ENCODE data around the gene DDX49.
"Not testable (repeated sequence)": the region's sequence is repeated elsewhere in the genome, so short reads cannot be mapped to it uniquely, and the experiment has no call there.

DDX49 gene

GRCh38 chr19:18910801-18911436, 8.6 kb upstream of the DDX49 start:
- DNase-seq (ENCODE audit: low spot score) = no peak

GRCh38 chr19:18912933-18913332, 6.6 kb upstream of the DDX49 start:
- no peak for DNase-seq (ENCODE audit: low spot score)

GRCh38 chr19:18913466-18913865, 6.0 kb upstream of the DDX49 start:
- no peak for DNase-seq (ENCODE audit: low spot score)

- DNase-seq (ENCODE audit: low spot score) = peak; percentile 89
Measured at GRCh38 chr19:18915639-18916038, 3.9 kb upstream of the DDX49 start.

- not testable (repeated sequence) for DNase-seq (ENCODE audit: low spot score)
Measured at GRCh38 chr19:18917593-18917992, 1.9 kb upstream of the DDX49 start.

GRCh38 chr19:18919900-18920214, 342 bp downstream of the DDX49 start:
- no peak for DNase-seq (ENCODE audit: low spot score)

- DNase-seq (ENCODE audit: low spot score) = no peak
Measured at GRCh38 chr19:18920400-18920799, 885 bp downstream of the DDX49 start.

- DNase-seq (ENCODE audit: low spot score) = no peak
Measured at GRCh38 chr19:18921593-18921992, 2.1 kb downstream of the DDX49 start.

GRCh38 chr19:18922228-18922985, 2.9 kb downstream of the DDX49 start:
- no peak for DNase-seq (ENCODE audit: low spot score)

- DNase-seq (ENCODE audit: low spot score) = no peak
Measured at GRCh38 chr19:18924684-18925213, 5.2 kb downstream of the DDX49 start.

- no peak for DNase-seq (ENCODE audit: low spot score)
Measured at GRCh38 chr19:18928018-18928805, 8.7 kb downstream of the DDX49 start.

- no peak for DNase-seq (ENCODE audit: low spot score)
Measured at GRCh38 chr19:18929311-18929710, 9.8 kb downstream of the DDX49 start.

- no peak for DNase-seq (ENCODE audit: low spot score)
Measured at GRCh38 chr19:18931316-18932162, 12.0 kb downstream of the DDX49 start.

- DNase-seq (ENCODE audit: low spot score) = peak; percentile 74
Measured at GRCh38 chr19:18932216-18932841, 12.8 kb downstream of the DDX49 start.

- DNase-seq (ENCODE audit: low spot score) = no peak
Measured at GRCh38 chr19:18933297-18933696, 13.8 kb downstream of the DDX49 start.

GRCh38 chr19:18939163-18939562, 19.6 kb downstream of the DDX49 start:
- DNase-seq (ENCODE audit: low spot score) = no peak

- DNase-seq (ENCODE audit: low spot score) = peak; percentile 29
Measured at GRCh38 chr19:18939922-18940768, 20.6 kb downstream of the DDX49 start.

GRCh38 chr19:18940769-18941627, 21.5 kb downstream of the DDX49 start, which contains the start of gene HOMER3:
Gene HOMER3, minus strand, starts transcription at chr19:18941217. Its CDS starts 2,235 bp downstream, at chr19:18938982.
- peak; percentile 62 for DNase-seq (ENCODE audit: low spot score)

- no peak for DNase-seq (ENCODE audit: low spot score)
Measured at GRCh38 chr19:18941628-18942354, 22.3 kb downstream of the DDX49 start.
